ENCODE data around the gene NME7.

Gene NME7

DNA sequence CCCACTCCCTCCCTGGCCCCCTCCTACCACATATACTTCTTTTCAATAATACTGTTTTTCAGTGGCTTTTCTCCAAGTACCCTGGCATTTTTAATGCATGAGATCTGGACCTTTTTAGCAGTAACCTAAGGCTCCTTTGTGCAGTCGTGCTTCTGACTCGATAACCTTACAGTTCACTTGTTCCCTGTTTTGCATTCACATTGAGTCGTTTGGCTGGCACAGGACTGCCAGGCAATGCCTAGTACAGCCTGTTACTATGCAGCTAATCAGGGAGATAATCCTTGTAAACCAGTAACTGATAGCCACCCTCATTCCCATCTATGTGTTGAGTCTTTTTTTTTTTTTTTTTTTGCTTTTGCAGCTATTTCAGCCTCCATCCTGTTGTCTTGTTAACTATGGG is 257.4 kb downstream of the NME7 start:
- H3K9ac ChIP-seq (ENCODE audit: low read length): peak overlapping the region; percentile 7; the same call in 1 of the 2 replicates
- peak overlapping the region; percentile 95 for H3K4me2 ChIP-seq (ENCODE audit: low read length)
- peak overlapping the region; percentile 90 for H3K4me3 ChIP-seq (ENCODE audit: low read depth, low read length, poor library complexity, severe bottlenecking)
- H3F3A ChIP-seq (ENCODE audit: insufficient read depth, low read length): no peaks in the 10 kb centered on the region
- TF ChIP-seq CTCF (IDR thresholded peaks at IDR 0.05; ENCODE audit: low read length): no peak
- no peak for TF ChIP-seq EZH2 (IDR thresholded peaks at IDR 0.05; ENCODE audit: borderline replicate concordance, low read length)
- no peak overlapping the region for H2AFZ ChIP-seq (ENCODE audit: low read length)
- H3K9me2 ChIP-seq (ENCODE audit: low read depth, low read length): no peaks in the 10 kb centered on the region
- H3K9me3 ChIP-seq (ENCODE audit: low read length): no peaks in the 10 kb centered on the region
- H3K27ac ChIP-seq (ENCODE audit: low read depth, low read length, poor library complexity, severe bottlenecking): peak overlapping the region; percentile 88
- peaks cover 16% of the 10 kb centered on the region for H3K36me3 ChIP-seq (ENCODE audit: insufficient read depth, low read length)
- no peaks in the 10 kb centered on the region for H4K20me1 ChIP-seq (ENCODE audit: insufficient read depth, low read length)
- peaks cover 69% of the 10 kb centered on the region for H3K4me1 ChIP-seq (ENCODE audit: insufficient read depth, low read length, severe bottlenecking)
- no peaks in the 10 kb centered on the region for H3K27me3 ChIP-seq (ENCODE audit: insufficient read depth, low read length)
- H3K79me2 ChIP-seq (ENCODE audit: insufficient read depth, low read length): peaks cover 5% of the 10 kb centered on the region

DNA sequence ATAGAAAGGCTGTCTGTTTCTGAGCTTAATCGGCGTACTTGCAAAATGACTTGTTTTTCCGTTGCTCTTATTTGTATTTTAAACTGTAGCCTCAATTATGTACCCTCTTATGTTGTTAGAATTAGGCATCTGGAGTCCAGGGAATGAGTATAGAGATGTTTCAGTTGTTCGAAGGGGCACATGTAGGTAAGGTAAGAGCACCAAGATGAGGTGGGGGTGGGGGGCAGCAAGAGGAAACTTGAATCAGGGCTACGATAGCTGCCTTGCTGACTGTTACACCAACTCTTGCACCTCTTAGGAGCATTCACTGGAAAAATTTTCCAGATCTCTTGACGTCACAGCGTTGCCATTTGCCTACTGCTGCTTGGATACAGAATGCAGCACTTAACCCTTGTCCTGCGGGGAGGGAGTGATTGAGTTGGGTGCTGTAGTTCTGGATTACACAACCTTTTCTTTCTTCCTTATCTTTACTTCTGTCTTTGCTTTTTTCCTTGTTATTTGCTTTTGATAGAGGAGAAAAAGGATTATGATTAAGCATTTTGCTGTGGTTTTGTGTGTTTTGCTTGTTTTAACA is 257.9 kb downstream of the NME7 start:
- Histone ChIP-seq H3K4me2 (ENCODE audit: low read length) (peak overlapping the region; percentile 95), H2AFZ (ENCODE audit: low read length) (no peak overlapping the region), H3K27ac (ENCODE audit: low read depth, low read length, poor library complexity, severe bottlenecking) (peak overlapping the region; percentile 88), H3K4me1 (ENCODE audit: insufficient read depth, low read length, severe bottlenecking) (peaks cover 74% of the 10 kb centered on the region), H3K9me3 (ENCODE audit: low read length) (no peaks in the 10 kb centered on the region), H3K36me3 (ENCODE audit: insufficient read depth, low read length) (peaks cover 16% of the 10 kb centered on the region), H4K20me1 (ENCODE audit: insufficient read depth, low read length) (no peaks in the 10 kb centered on the region), H3K27me3 (ENCODE audit: insufficient read depth, low read length) (no peaks in the 10 kb centered on the region), H3K9ac (ENCODE audit: low read length) (peak overlapping the region; percentile 7; the same call in 1 of the 2 replicates), H3K9me2 (ENCODE audit: low read depth, low read length) (no peaks in the 10 kb centered on the region), H3K4me3 (ENCODE audit: low read depth, low read length, poor library complexity, severe bottlenecking) (peak overlapping the region; percentile 90), H3F3A (ENCODE audit: insufficient read depth, low read length) (no peaks in the 10 kb centered on the region), H3K79me2 (ENCODE audit: insufficient read depth, low read length) (peaks cover 5% of the 10 kb centered on the region)
- TF ChIP-seq EZH2 (IDR thresholded peaks at IDR 0.05; ENCODE audit: borderline replicate concordance, low read length) (no peak), CTCF (IDR thresholded peaks at IDR 0.05; ENCODE audit: low read length) (no peak; the same call in 1 of the 2 replicates)

DNA sequence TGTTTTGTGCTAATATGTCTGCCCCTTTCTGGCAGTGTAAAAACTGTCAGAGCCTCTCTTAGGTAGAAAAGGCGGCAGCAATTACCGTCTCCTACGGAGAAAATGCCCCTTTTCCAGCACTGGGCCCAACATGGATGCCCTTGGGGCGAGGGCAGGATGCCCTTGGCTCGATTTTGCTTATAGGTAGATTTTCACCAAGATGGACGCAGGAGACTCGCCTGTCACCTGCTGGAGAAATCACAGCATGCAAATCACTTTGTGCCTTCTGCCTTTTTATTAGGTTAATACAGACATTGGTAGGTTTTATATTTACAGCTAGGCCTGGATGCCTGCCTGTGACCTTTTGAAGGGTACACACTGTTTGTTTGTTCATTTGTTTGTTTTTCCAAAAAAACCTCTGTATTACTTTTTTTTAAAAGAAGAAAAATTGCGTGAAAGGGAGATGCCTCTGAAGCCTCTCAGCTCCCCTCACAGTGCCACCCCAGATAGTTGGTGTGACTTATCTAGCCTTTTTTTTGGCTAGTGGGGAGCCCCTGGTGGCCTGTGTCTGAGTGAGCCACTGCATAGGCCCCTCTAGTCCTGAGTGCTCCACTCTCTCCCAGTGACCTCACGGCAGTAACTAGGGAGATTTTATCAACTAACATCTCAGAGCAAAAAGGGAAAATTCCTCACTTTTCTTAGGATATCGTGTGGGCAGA is 258.6 kb downstream of the NME7 start:
- peak overlapping the region; percentile 84 for H3K9ac ChIP-seq (ENCODE audit: low read length)
- peak overlapping the region; percentile 95 for H3K4me2 ChIP-seq (ENCODE audit: low read length)
- no peak for TF ChIP-seq EZH2 (IDR thresholded peaks at IDR 0.05; ENCODE audit: borderline replicate concordance, low read length)
- TF ChIP-seq CTCF (IDR thresholded peaks at IDR 0.05; ENCODE audit: low read length): peak; percentile 47; the same call in 1 of the 2 replicates
- H3K9me2 ChIP-seq (ENCODE audit: low read depth, low read length): no peaks in the 10 kb centered on the region
- no peaks in the 10 kb centered on the region for H3K27me3 ChIP-seq (ENCODE audit: insufficient read depth, low read length)
- H2AFZ ChIP-seq (ENCODE audit: low read length): no peak overlapping the region
- no peaks in the 10 kb centered on the region for H3K9me3 ChIP-seq (ENCODE audit: low read length)
- peak overlapping the region; percentile 90 for H3K4me3 ChIP-seq (ENCODE audit: low read depth, low read length, poor library complexity, severe bottlenecking)
- H3K36me3 ChIP-seq (ENCODE audit: insufficient read depth, low read length): peaks cover 16% of the 10 kb centered on the region; the same call in 1 of the 2 replicates
- peak overlapping the region; percentile 88 for H3K27ac ChIP-seq (ENCODE audit: low read depth, low read length, poor library complexity, severe bottlenecking)
- peaks cover 74% of the 10 kb centered on the region for H3K4me1 ChIP-seq (ENCODE audit: insufficient read depth, low read length, severe bottlenecking)
- no peaks in the 10 kb centered on the region for H3F3A ChIP-seq (ENCODE audit: insufficient read depth, low read length)
- H3K79me2 ChIP-seq (ENCODE audit: insufficient read depth, low read length): peaks cover 5% of the 10 kb centered on the region
- no peaks in the 10 kb centered on the region for H4K20me1 ChIP-seq (ENCODE audit: insufficient read depth, low read length)

Measured in OCI-LY1 (cell line).